T-helper 2 cell treated with Interferon-gamma antibody and Interleukin-4, amounts not matched to agents 5 μg/mL and 100 μg/mL, for 36 hours (primary cell): ENCODE data around the gene ATXN1.
"Not testable (repeated sequence)": the region's sequence is repeated elsewhere in the genome, so short reads cannot be mapped to it uniquely, and the experiment has no call there.

Experiments used
- DNase-seq: peaks from one replicate; pipeline ENCODE4 v3.0.0; 2021; ENCODE audit warnings: low spot score
- H3K27ac Mint-ChIP-seq: one replicate; pipeline ENCODE4 v1.8.0; 2021; ENCODE audit warnings: mild to moderate bottlenecking, mixed read lengths
- H3K27me3 Mint-ChIP-seq: one replicate; pipeline ENCODE4 v1.8.0; 2021; ENCODE audit warnings: low read depth, mixed read lengths
- H3K36me3 Mint-ChIP-seq: one replicate; pipeline ENCODE4 v1.8.0; 2021; ENCODE audit warnings: low read depth, mixed read lengths
- H3K4me1 Mint-ChIP-seq: one replicate; pipeline ENCODE4 v1.8.0; 2021; ENCODE audit warnings: low read depth, mixed read lengths
- H3K4me3 Mint-ChIP-seq: one replicate; pipeline ENCODE4 v1.8.0; 2022; ENCODE audit warnings: mild to moderate bottlenecking, moderate library complexity, mixed read lengths
- H3K9me3 Mint-ChIP-seq: one replicate; pipeline ENCODE4 v1.8.0; 2021; ENCODE audit warnings: mixed read lengths

Gene ATXN1

GRCh38 chr6:16705081-16705993 is 55.9 kb downstream of the ATXN1 start:
- Mint-ChIP-seq H3K4me3 (peak overlapping the region; percentile 84), H3K27ac (peak overlapping the region; percentile 91), H3K9me3 (no peaks in the 10 kb centered on the region), H3K27me3 (no peaks in the 10 kb centered on the region), H3K36me3 (peaks cover 20% of the 10 kb centered on the region), H3K4me1 (peaks cover 60% of the 10 kb centered on the region)
- no peak for DNase-seq

DNA sequence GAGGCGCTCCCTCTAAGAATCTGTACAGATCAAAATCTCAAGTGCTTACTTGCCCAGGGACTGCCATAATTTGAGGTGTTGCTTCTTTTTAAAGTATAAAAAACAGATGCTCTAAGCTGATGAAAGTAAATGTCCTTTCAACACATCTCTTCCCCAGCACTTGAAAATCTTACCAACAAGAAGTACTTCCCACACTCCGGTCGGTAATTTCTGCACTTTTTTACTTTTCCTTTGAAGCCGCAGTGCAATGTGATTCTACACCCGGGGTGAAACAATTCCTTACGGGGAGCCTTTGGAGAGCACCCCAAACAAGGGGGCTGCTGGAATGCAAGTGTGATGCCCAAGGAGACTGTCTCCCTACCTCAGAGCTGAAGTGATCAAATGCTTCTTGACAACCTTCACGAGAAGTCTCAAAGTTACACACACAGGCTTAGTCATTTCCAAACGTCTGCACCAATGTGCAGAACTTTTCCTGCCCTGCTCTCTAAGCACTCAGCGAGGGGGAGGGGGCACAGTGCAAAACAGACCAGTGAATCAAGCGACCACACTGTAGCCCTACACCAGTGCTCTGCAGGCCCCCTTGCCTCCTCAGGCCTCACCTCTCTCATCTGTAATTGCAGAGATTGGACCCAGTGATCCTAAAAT is 56.7 kb downstream of the ATXN1 start:
- H3K9me3 Mint-ChIP-seq, result no peaks in the 10 kb centered on the region
- H3K36me3 Mint-ChIP-seq, result peaks cover 20% of the 10 kb centered on the region
- DNase-seq, result peak; percentile 73
- H3K4me3 Mint-ChIP-seq, result peak overlapping the region; percentile 84
- H3K4me1 Mint-ChIP-seq, result peaks cover 66% of the 10 kb centered on the region
- peak overlapping the region; percentile 91 for H3K27ac Mint-ChIP-seq
- H3K27me3 Mint-ChIP-seq, result no peaks in the 10 kb centered on the region

DNA sequence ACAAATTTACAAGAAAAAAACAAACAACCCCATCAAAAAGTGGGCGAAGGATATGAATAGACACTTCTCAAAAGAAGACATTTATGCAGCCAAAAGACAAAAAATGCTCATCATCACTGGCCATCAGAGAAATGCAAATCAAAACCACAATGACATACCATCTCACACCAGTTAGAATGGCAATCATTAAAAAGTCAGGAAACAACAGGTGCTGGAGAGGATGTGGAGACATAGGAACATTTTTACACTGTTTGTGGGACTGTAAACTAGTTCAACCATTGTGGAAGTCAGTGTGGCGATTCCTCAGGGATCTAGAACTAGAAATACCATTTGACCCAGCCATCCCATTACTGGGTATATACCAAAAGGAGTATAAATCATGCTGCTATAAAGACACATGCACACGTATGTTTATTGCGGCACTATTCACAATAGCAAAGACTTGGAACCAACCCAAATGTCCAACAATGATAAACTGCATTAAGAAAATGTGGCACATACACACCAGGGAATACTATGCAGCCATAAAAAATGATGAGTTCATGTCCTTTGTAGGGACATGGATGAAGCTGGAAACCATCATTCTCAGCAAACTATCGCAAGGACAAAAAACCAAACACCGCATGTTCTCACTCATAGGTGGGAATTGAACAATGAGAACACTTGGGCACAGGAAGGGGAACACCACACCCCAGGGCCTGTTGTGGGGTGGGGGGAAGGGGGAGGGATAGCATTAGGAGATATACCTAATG is 58.5 kb downstream of the ATXN1 start:
- DNase-seq, H3K4me3 Mint-ChIP-seq, H3K27ac Mint-ChIP-seq, H3K9me3 Mint-ChIP-seq, H3K27me3 Mint-ChIP-seq: not testable (repeated sequence)
- H3K4me1 Mint-ChIP-seq, result peaks cover 78% of the 10 kb centered on the region
- peaks cover 21% of the 10 kb centered on the region for H3K36me3 Mint-ChIP-seq

DNA sequence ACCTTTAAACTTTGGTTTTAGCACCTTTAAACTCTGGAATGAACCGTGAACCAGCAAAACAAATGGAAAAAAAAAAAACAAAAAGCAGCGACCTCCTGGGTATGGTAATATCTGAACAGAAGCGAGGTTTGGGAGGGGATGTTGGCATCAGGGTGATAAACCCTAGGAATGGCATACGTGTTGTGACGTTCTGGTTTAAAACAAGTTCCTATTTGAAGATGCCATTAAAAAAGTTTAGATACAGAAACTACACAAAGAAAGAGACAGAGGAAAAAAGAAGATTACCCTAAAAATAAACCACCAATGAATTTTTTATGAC is 60.4 kb downstream of the ATXN1 start:
- H3K27me3 Mint-ChIP-seq, result no peaks in the 10 kb centered on the region
- H3K4me3 Mint-ChIP-seq, result peak overlapping the region; percentile 75
- peaks cover 16% of the 10 kb centered on the region for H3K36me3 Mint-ChIP-seq
- H3K4me1 Mint-ChIP-seq, result peaks cover 74% of the 10 kb centered on the region
- H3K27ac Mint-ChIP-seq, result peak overlapping the region; percentile 90
- no peaks in the 10 kb centered on the region for H3K9me3 Mint-ChIP-seq
- no peak for DNase-seq

DNA sequence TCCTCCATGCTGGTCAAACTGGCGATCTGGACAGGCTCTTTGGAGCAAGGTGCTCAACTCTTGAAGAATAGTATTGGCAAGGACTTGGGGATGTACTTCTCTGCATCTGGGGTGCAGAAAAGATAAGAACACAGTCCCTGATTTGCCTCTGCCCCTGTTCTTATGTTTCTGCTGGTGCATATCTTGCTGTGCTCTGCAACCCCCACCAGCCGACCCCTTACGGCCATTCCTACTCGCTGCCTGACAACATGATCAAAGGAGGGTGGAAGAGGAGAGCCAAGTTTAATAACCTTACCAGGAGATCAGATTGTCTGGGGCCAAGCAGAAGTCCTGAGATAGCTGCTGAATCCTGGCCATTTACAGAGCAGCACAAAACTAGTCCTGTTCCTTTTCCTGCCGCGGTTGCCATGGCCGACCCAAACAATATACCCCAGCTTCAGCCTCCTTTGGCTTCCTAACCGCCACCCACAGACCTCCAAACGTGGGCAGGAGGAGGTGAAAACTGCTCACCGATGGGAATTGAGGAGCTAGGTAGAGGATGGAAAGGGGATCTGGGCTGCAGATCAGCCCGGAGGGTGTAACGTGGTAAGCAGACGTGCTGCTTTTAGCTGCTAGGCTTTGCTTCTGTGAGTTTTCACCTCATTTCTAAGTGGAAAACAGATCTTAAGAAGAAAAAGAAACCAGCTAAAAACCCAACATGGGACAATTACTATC is 60.9 kb downstream of the ATXN1 start:
- no peak for DNase-seq
- Mint-ChIP-seq H3K4me3 (peak overlapping the region; percentile 75), H3K27ac (peak overlapping the region; percentile 90), H3K9me3 (no peaks in the 10 kb centered on the region), H3K36me3 (peaks cover 14% of the 10 kb centered on the region), H3K4me1 (peaks cover 71% of the 10 kb centered on the region), H3K27me3 (no peaks in the 10 kb centered on the region)

DNA sequence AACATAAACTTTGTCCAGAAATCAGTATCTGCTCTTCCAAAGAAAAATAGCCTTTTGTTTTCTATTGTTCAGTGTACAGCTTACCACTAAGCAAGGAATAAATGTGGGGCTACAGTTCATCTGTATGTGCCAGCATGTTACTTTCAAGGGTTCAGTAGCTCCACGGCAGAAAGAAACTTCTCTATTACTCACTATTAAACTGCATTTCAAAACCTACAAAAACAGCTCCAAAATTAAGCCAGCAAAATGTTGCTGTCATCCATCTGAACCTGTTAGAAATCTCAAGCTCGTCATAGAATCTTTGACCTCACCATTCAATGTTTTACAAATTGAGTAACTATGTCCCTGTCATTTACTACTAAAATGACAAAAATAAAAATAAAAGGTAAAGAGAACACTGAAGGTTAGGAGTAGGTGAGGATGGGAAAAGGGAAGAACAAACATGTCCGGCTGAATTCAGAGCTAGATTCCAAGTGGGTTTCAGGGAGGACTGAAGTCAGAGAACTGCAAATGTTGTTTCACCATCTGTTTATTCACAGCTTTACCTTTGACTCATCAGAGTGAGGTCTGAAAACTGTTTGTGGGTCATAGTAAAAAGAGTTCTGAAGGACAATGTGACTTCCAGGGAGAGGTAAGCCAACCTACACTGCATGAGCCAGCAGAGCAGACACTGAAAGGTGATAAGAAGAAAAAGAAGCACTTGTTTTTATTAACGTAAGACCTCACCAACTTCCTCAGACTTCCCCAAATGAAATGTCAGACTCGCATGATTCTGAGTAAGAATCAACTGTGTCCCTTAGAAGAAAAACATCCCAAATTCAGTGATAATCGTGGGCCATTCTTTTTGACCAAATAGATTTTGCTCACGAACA is 62.0 kb downstream of the ATXN1 start:
- H3K9me3 Mint-ChIP-seq, result no peaks in the 10 kb centered on the region
- DNase-seq, result peak; percentile 52
- no peaks in the 10 kb centered on the region for H3K27me3 Mint-ChIP-seq
- H3K36me3 Mint-ChIP-seq, result peaks cover 14% of the 10 kb centered on the region
- peak overlapping the region; percentile 90 for H3K27ac Mint-ChIP-seq
- H3K4me1 Mint-ChIP-seq, result peaks cover 68% of the 10 kb centered on the region
- H3K4me3 Mint-ChIP-seq, result peak overlapping the region; percentile 75

- no peak for DNase-seq
Observed at GRCh38 chr6:16698162-16698533, 63.1 kb downstream of the ATXN1 start.

DNA sequence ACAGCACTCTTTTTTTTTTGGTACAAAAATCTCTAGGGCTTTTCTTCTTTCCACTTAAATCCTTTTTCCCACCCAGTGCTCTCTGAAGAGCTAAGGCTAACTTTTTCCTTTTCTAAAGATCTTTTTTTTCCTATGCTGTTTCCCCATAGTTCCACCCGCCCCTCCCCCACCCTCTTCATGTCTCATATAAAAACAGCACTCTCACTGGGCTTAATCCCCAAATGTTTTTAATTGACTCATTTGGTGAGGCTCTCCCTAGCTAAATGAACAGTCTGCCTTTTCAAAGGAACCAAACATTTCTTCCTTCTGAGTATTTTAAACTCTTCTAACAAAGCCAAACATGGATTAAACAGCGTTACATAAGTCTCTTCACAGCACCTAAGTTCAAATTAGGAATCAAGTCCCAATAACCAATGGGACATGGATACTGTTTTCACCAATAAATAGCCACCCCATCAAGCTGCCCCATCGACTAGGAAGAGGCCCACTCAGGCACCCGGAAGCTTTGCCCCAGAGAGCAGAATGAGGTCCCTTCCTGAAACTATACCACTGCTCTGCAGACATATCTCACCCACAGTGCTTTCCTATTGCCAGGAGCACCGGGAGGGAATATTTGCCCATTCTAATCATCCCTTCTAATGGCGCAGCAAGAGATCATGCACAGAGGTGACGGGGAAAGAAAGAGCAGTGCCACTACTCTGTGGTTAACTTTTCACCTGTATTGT is 63.7 kb downstream of the ATXN1 start:
- H3K4me3 Mint-ChIP-seq, result peak overlapping the region; percentile 75
- no peaks in the 10 kb centered on the region for H3K27me3 Mint-ChIP-seq
- no peak for DNase-seq
- peak overlapping the region; percentile 90 for H3K27ac Mint-ChIP-seq
- no peaks in the 10 kb centered on the region for H3K9me3 Mint-ChIP-seq
- peaks cover 17% of the 10 kb centered on the region for H3K36me3 Mint-ChIP-seq
- H3K4me1 Mint-ChIP-seq, result peaks cover 68% of the 10 kb centered on the region

More at GRCh38 chr6:16698162-16698533, 63.1 kb downstream of the ATXN1 start:
- H3K27me3 Mint-ChIP-seq, result no peaks in the 10 kb centered on the region
- peak overlapping the region; percentile 90 for H3K27ac Mint-ChIP-seq
- no peaks in the 10 kb centered on the region for H3K9me3 Mint-ChIP-seq
- H3K4me3 Mint-ChIP-seq, result peak overlapping the region; percentile 75
- peaks cover 64% of the 10 kb centered on the region for H3K4me1 Mint-ChIP-seq
- H3K36me3 Mint-ChIP-seq, result peaks cover 17% of the 10 kb centered on the region

DNA sequence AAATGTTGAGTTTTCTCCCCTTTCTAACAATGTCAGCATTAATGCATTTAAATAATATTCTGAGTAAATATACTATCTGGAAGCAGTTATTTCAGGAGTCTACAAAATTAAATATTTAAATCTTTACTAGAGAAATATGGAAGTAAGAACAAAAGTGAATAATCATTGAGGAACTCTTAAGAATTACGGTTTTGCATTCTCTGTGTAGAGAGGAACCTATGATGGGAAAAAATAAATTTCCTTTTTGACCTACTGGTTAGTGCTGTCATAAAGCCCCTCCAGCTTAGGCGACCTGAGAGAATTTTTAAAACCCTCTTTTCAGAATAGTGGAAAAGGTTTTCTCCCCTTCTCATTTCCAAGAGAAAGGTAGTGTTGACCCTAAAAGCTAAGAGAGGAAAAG is 64.8 kb downstream of the ATXN1 start:
- Mint-ChIP-seq H3K36me3 (peaks cover 12% of the 10 kb centered on the region), H3K9me3 (no peaks in the 10 kb centered on the region), H3K4me3 (no peak overlapping the region), H3K4me1 (peaks cover 69% of the 10 kb centered on the region), H3K27me3 (no peaks in the 10 kb centered on the region), H3K27ac (no peak overlapping the region)
- DNase-seq, result no peak

DNA sequence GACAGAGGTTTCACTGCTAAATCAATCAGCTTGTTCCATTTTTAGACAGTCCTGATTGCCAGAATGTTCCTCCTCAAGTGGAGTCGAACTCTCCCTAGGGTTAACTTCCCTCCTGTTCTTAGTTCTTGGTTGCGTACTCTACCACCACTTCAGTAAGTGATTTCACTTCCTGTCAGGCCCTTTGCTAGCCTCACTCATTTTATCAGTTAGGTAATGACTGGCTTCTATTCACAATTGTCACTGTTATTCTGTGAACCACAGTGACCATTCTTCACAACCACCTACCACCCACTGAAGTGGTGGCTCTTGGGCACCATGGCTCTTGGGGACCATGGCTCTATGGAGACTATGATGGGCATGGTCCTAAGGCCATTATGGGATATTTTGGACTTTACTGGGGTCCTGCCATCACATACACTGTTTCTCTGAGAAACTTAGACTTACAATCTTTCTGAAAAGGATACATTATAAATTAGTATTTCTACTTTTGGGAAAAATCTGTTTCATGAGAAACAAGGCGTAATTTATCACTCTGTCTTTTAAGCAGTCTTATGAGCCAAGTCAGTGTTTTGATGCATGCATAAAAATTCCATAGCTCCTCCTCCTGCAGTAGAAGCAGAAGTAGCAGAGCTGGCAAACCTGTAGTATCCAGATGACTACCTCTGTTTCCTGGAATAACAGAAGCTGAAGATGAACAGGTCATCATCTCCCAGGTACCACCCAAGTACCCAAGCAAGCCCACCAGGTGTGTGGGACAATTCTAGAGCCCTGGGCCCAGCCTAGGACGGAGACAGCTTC is 66.3 kb downstream of the ATXN1 start:
- peak; percentile 57 for DNase-seq
- Mint-ChIP-seq H3K36me3 (peaks cover 11% of the 10 kb centered on the region), H3K9me3 (no peaks in the 10 kb centered on the region), H3K27me3 (no peaks in the 10 kb centered on the region), H3K4me3 (peak overlapping the region; percentile 19), H3K4me1 (peaks cover 71% of the 10 kb centered on the region), H3K27ac (peak overlapping the region; percentile 64)

DNA sequence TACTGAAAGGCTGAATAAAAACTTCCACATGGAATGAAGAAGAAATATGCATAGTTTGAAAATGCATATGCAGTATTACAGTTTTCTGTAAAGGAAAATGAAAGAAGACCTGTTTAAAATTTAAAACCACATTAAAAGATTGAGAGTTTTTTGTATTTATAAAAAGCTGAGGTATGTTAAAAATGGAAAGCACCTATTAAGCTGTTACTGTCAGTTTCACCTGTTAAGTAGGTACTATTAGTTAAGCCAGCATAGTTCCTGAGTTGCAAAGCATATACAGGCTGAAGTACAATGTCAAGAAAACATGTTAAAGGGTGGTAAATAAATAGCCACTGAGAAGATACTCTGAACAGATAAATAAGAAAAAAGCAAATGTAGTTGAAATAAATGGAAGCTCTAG is 69.9 kb downstream of the ATXN1 start:
- H3K4me3 Mint-ChIP-seq, result peak overlapping the region; percentile 62
- H3K4me1 Mint-ChIP-seq, result peaks cover 69% of the 10 kb centered on the region
- H3K27me3 Mint-ChIP-seq, result no peaks in the 10 kb centered on the region
- no peak for DNase-seq
- H3K9me3 Mint-ChIP-seq, result no peaks in the 10 kb centered on the region
- H3K27ac Mint-ChIP-seq, result peak overlapping the region; percentile 83
- H3K36me3 Mint-ChIP-seq, result peaks cover 5% of the 10 kb centered on the region
